ENCODE results near the gene LPAR5.
"Not testable (repeated sequence)": the region's sequence is repeated elsewhere in the genome, so short reads cannot be mapped to it uniquely, and the experiment has no call there.

LPAR5 gene

GRCh38 chr12:6605421-6606330 is 30.1 kb downstream of the LPAR5 start:
- peak; percentile 36 for DNase-seq

DNA sequence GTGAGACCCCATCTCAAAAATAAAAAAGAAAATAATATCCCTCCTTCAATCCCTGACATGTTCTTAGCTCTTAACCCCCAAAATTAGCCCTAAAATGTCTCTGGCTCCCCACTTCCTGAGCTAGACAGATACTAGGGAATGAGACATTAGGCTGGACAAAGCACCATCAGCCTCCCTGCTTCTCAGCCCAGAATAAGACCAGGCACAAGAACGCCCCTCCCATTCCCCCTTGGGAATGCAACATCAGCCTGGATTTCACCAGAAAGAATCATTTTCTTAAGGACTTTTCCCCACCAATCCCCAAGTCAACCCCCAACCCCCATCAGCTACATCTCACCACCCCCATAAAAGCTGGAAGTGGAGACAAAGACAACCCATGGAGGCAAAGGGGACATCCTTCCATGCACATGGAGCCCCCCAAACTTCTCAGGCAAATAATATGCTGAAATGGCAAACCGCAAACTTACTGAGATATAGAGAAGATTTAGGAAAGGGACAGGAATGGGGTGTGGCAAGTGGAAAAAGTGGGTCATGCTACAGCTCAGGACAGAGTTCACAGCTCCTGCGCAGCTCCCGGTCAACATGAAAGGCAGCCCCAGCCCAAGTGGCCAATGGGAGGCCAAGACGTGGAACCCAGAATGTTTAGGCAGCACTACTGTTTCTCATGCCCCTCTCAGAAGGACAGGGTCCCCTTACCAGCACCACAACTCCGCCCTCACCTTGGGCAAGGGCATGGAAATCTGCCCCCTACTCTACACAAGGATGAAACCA is 31.3 kb downstream of the LPAR5 start:
- no peak for DNase-seq

GRCh38 chr12:6603095-6603567 is 32.6 kb downstream of the LPAR5 start:
- DNase-seq = no peak

- DNase-seq = no peak
Measured at GRCh38 chr12:6602526-6602925, 33.2 kb downstream of the LPAR5 start.

GRCh38 chr12:6595673-6596072 is 40.1 kb downstream of the LPAR5 start:
- DNase-seq = not testable (repeated sequence)

GRCh38 chr12:6592087-6592486 is 43.7 kb downstream of the LPAR5 start:
- no peak for DNase-seq

DNA sequence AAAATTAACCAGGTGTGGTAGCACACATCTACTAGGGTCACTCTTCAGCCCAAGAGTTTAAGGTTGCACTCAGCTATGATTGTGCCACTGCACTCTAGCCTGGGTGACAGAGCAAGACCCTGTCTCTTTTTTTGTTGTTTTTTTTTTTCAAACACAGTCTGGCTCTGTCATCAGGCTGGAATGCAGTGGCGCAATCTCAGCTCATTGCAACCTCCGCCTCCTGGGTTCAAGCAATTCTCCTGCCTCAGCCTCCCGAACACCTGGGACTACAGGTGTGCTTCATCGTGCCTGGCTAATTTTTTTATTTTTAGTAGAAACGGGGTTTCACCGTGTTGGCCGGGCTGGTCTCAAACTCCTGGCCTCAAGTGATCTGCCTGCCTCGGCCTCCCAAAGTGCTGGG is 49.2 kb downstream of the LPAR5 start:
- DNase-seq = not testable (repeated sequence)

GRCh38 chr12:6584293-6584692 is 51.5 kb downstream of the LPAR5 start:
- no peak for DNase-seq

GRCh38 chr12:6582959-6583358 is 52.8 kb downstream of the LPAR5 start:
- no peak for DNase-seq

GRCh38 chr12:6582196-6582595 is 53.6 kb downstream of the LPAR5 start:
- no peak for DNase-seq

DNA sequence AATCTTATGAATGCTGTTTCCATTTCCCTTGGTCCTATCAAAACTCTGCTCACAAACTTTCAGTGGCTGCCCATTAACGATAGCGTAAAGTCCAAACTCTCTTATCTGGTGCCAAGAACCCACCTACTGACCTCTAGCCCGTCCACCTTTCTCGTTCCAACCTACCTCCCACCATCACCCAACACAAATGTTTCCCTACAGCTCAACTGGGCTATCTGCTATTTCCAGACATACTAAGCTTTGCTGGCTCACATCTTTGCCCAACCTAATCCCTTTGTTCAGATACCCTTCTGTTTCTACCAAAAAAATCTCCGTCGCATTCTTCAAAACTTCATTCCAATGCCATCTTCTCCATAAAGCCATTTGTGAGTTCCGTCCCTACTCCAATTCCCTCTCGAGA is 60.1 kb downstream of the LPAR5 start:
- DNase-seq = no peak

DNA sequence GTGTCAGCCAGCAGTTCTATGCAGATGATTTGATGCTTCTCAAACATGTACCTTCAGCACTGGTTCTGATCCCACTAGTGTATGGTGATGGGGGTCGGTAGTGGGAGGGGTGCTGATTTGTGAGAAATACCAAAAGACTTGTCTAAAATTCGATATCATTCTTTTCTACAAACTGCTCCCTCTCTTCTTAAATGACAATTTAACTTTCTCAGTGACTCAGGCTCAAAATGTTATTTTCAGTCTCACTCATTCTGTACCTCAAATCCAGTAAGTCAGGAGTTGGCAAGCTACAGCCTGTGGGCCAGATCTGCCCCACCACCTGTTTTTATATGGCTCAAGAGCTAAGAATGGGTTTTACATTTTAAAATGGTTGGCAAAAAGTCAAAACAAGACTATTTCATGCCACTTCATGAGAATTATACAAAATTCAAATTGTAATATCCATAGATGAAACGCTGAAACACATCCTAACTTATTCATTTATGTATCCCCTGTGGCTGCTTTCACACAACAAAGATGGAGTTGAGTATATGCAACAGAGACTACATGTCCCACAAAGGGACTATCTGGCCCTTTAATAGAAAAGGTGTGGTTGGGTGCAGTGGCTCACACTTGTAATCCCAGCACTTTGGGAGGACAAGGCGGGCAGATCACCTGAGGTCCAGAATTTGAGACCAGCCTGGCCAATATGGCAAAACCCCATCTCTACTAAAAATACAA is 61.0 kb downstream of the LPAR5 start:
- no peak for DNase-seq

- DNase-seq = no peak
Measured at GRCh38 chr12:6573001-6573400, 62.8 kb downstream of the LPAR5 start.

DNA sequence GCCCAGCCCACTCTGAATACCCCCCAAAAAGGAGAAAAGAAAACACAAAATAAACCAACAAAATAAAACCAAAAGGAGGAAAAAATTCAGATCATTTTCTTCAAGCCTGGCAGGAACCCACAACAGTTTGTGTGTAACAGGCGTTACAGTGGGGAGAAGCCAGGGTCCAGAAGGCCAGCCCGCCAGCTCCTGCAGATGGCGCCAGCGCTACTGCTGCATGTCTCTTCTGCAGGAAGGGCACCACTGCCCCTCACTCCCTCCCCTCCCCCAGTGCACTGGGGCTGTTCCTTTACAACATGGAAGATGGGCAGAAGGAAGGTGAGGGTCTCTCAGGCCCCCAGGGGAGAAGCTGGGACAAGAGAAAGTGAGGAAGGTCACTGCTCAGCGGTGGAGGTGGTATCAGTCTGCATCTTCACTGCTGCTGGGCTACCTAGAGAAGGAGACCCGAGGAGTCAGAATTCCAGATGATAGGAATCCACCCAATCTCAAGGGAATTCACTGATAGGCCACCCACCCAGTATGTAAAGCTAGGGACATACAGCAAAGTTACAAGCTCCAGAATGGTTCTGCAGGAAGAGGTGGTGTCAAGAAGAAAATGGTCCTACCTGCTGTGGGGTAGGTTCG is 65.4 kb downstream of the LPAR5 start:
- no peak for DNase-seq

- no peak for DNase-seq
Measured at GRCh38 chr12:6569786-6570185, 66.0 kb downstream of the LPAR5 start.

DNA sequence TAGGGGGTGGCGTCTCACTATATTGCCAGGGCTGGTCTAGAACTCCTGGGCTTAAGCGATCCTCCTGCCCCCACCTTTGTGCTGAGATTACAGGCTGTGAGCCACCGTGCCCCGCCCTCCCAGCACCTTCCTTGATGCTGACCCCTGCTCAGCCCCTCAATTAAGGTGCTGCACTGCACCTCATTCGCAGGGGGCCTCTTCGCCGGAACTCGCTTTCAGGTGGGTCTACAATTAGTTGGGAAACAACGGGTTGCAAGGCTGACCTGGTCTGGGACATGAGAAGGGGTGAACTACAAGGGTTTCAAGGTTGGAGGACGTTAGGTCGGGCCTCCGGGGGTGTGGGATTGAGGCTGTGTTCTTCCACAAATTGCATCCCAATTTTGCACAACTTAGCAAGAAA is 66.4 kb downstream of the LPAR5 start:
- no peak for DNase-seq

All from activated CD4-positive, alpha-beta T cell treated with anti-CD3 and anti-CD28 coated beads for 1 hour (primary cell).